ENCODE results near the gene HPD. TPM values are rescaled to one million over a fixed set of nuclear protein-coding genes. Genes with fewer than 3 reads are reported as not detected.
A peak's percentile ranks its signal among the peaks of the same experiment; 100 is the strongest.

The HPD gene
- total RNA-seq (1 to 10 TPM; 3.1 to 5.2 TPM), polyA plus RNA-seq (10 to 100 TPM in 1 of 2 donors, 1 to 10 TPM in 1; 6.6 to 14.4 TPM)
- long read RNA-seq, donor 1, transcript HPD-201 (14 exons, 1,419 nt) = major isoform, 7 of 11 reads
- long read RNA-seq, donor 1, partial matches to known transcripts = 4 of 11 reads
- long read RNA-seq, donor 1, other reads (novel, unspliced or antisense) = 0 of 11 reads
- long read RNA-seq, donor 2, partial matches to known transcripts = 1 of 2 reads
- long read RNA-seq, donor 2, other reads (novel, unspliced or antisense) = 0 of 2 reads

GRCh38 chr12:121858662-121859572 lies at the start of gene HPD:
Gene HPD (minus strand): TSS chr12:121858859. CDS start chr12:121858823, 36 bp downstream.
- 17 to 20% methylated on average over 16 of the region's 16 CpGs for WGBS, 2 donors
- no peak within 1 kb of the TSS for H3K4me3 ChIP-seq (ENCODE audit: low read length in 2 of 2)
- DNase-seq = peak; percentile 89 to 92

GRCh38 chr12:121905746-121906145 lies 47.1 kb upstream of the HPD start:
- H3K27ac ChIP-seq (ENCODE audit: low read depth in 1 of 2, low read length in 2 of 2) = no peak overlapping the region
- no peaks in the 10 kb centered on the region for H3K4me1 ChIP-seq (ENCODE audit: control insufficient read depth in 1 of 2, insufficient read depth in 2 of 2, low read length in 2 of 2)
- H3K27me3 ChIP-seq (ENCODE audit: control insufficient read depth in 1 of 2, insufficient read depth in 2 of 2, low read length in 1 of 2) = no peaks in the 10 kb centered on the region
- intact Hi-C loops (cut with DNase I) = no loop called here
- 67 to 68% methylated on average over 4 of the region's 4 CpGs for WGBS, 2 donors
- DNase-seq (no peak), ATAC-seq (ENCODE audit: low FRiP score) (no peak)
- H3K9me3 ChIP-seq (ENCODE audit: control insufficient read depth, low read length) = no peaks in the 10 kb centered on the region
- H3K36me3 ChIP-seq (ENCODE audit: control insufficient read depth in 1 of 2, insufficient read depth in 2 of 2, low read length in 1 of 2) = peaks cover 9 to 12% of the 10 kb centered on the region in 2 donors
- no peak overlapping the region for H3K4me3 ChIP-seq (ENCODE audit: low read length in 2 of 2)

More at GRCh38 chr12:121858662-121859572, at the start of gene HPD:
- intact Hi-C loops (cut with DNase I) = loop anchor here in 1 of 2 donors (2.0 kb wide), 1 partner anchor 30 kb away; the partner anchor contains the start of gene PSMD9
- no peaks in the 10 kb centered on the region for H3K9me3 ChIP-seq (ENCODE audit: control insufficient read depth, low read length)
- no peaks in the 10 kb centered on the region for H3K36me3 ChIP-seq (ENCODE audit: control insufficient read depth in 1 of 2, insufficient read depth in 2 of 2, low read length in 1 of 2)
- no peaks in the 10 kb centered on the region for H3K27me3 ChIP-seq (ENCODE audit: control insufficient read depth in 1 of 2, insufficient read depth in 2 of 2, low read length in 1 of 2)
- peak within 1 kb of the TSS; percentile 94 to 99 for H3K27ac ChIP-seq (ENCODE audit: low read depth in 1 of 2, low read length in 2 of 2)
- peak; percentile 86 for ATAC-seq (ENCODE audit: low FRiP score)
- H3K4me1 ChIP-seq (ENCODE audit: control insufficient read depth in 1 of 2, insufficient read depth in 2 of 2, low read length in 2 of 2) = peaks cover 0 to 3% of the 10 kb centered on the region in 2 donors

- no peaks in the 10 kb centered on the region for H3K4me1 ChIP-seq (ENCODE audit: control insufficient read depth in 1 of 2, insufficient read depth in 2 of 2, low read length in 2 of 2)
- no peaks in the 10 kb centered on the region for H3K9me3 ChIP-seq (ENCODE audit: control insufficient read depth, low read length)
- intact Hi-C loops (cut with DNase I) = no loop called here
- ATAC-seq (ENCODE audit: low FRiP score) (no peak), DNase-seq (no peak)
- no peak overlapping the region for H3K4me3 ChIP-seq (ENCODE audit: low read length in 2 of 2)
- no peaks in the 10 kb centered on the region for H3K27me3 ChIP-seq (ENCODE audit: control insufficient read depth in 1 of 2, insufficient read depth in 2 of 2, low read length in 1 of 2)
- WGBS, 2 donors = 91% methylated on average over 2 of the region's 2 CpGs
- peaks cover 9 to 11% of the 10 kb centered on the region in 2 donors for H3K36me3 ChIP-seq (ENCODE audit: control insufficient read depth in 1 of 2, insufficient read depth in 2 of 2, low read length in 1 of 2)
- no peak overlapping the region for H3K27ac ChIP-seq (ENCODE audit: low read depth in 1 of 2, low read length in 2 of 2)
These were observed 44.5 kb upstream of the HPD start for GRCh38 chr12:121903202-121903601.

- DNase-seq (no peak), ATAC-seq (ENCODE audit: low FRiP score) (no peak)
- intact Hi-C loops (cut with DNase I) = loop anchor here (10.0 kb wide), 2 partner anchors 185 to 205 kb away; partner anchors contain the start of gene TMEM120B (in 1 of the 2)
- no peak overlapping the region for H3K27ac ChIP-seq (ENCODE audit: low read depth in 1 of 2, low read length in 2 of 2)
- WGBS, 2 donors = 90 to 91% methylated on average over 14 of the region's 14 CpGs
- no peaks in the 10 kb centered on the region for H3K27me3 ChIP-seq (ENCODE audit: control insufficient read depth in 1 of 2, insufficient read depth in 2 of 2, low read length in 1 of 2)
- no peaks in the 10 kb centered on the region for H3K4me1 ChIP-seq (ENCODE audit: control insufficient read depth in 1 of 2, insufficient read depth in 2 of 2, low read length in 2 of 2)
- no peaks in the 10 kb centered on the region for H3K9me3 ChIP-seq (ENCODE audit: control insufficient read depth, low read length)
- no peak overlapping the region for H3K4me3 ChIP-seq (ENCODE audit: low read length in 2 of 2)
- H3K36me3 ChIP-seq (ENCODE audit: control insufficient read depth in 1 of 2, insufficient read depth in 2 of 2, low read length in 1 of 2) = peaks cover 15 to 16% of the 10 kb centered on the region in 2 donors
These were observed 40.9 kb upstream of the HPD start for GRCh38 chr12:121899590-121899989.

GRCh38 chr12:121898287-121898686 lies 39.6 kb upstream of the HPD start:
- ATAC-seq (ENCODE audit: low FRiP score) (no peak), DNase-seq (no peak)
- no peaks in the 10 kb centered on the region for H3K27me3 ChIP-seq (ENCODE audit: control insufficient read depth in 1 of 2, insufficient read depth in 2 of 2, low read length in 1 of 2)
- H3K36me3 ChIP-seq (ENCODE audit: control insufficient read depth in 1 of 2, insufficient read depth in 2 of 2, low read length in 1 of 2) = peaks cover 9 to 14% of the 10 kb centered on the region in 2 donors
- no peaks in the 10 kb centered on the region for H3K9me3 ChIP-seq (ENCODE audit: control insufficient read depth, low read length)
- no peak overlapping the region for H3K27ac ChIP-seq (ENCODE audit: low read depth in 1 of 2, low read length in 2 of 2)
- H3K4me1 ChIP-seq (ENCODE audit: control insufficient read depth in 1 of 2, insufficient read depth in 2 of 2, low read length in 2 of 2) = peaks cover 0 to 6% of the 10 kb centered on the region in 2 donors
- no peak overlapping the region for H3K4me3 ChIP-seq (ENCODE audit: low read length in 2 of 2)
- intact Hi-C loops (cut with DNase I) = loop anchor here (10.0 kb wide), 2 partner anchors 183 to 203 kb away; partner anchors contain the start of gene TMEM120B (in 1 of the 2)
- WGBS, 2 donors = 53 to 79% methylated on average over 4 to 5 of the region's 5 CpGs

- no peak overlapping the region for H3K27ac ChIP-seq (ENCODE audit: low read depth in 1 of 2, low read length in 2 of 2)
- intact Hi-C loops (cut with DNase I) = loop anchor here (10.0 kb wide), 2 partner anchors 180 to 200 kb away; partner anchors contain the start of gene TMEM120B (in 1 of the 2)
- ATAC-seq (ENCODE audit: low FRiP score) (no peak), DNase-seq (no peak)
- H3K4me3 ChIP-seq (ENCODE audit: low read length in 2 of 2) = no peak overlapping the region
- no peaks in the 10 kb centered on the region for H3K27me3 ChIP-seq (ENCODE audit: control insufficient read depth in 1 of 2, insufficient read depth in 2 of 2, low read length in 1 of 2)
- peaks cover 7% of the 10 kb centered on the region in 2 donors for H3K36me3 ChIP-seq (ENCODE audit: control insufficient read depth in 1 of 2, insufficient read depth in 2 of 2, low read length in 1 of 2)
- 26 to 35% methylated on average over 7 of the region's 7 CpGs for WGBS, 2 donors
- H3K4me1 ChIP-seq (ENCODE audit: control insufficient read depth in 1 of 2, insufficient read depth in 2 of 2, low read length in 2 of 2) = peaks cover 0 to 7% of the 10 kb centered on the region in 2 donors
- no peaks in the 10 kb centered on the region for H3K9me3 ChIP-seq (ENCODE audit: control insufficient read depth, low read length)
These were observed 36.0 kb upstream of the HPD start for GRCh38 chr12:121894633-121895032.

- no peak for ATAC-seq (ENCODE audit: low FRiP score)
- Histone ChIP-seq H3K27me3 (ENCODE audit: control insufficient read depth in 1 of 2, insufficient read depth in 2 of 2, low read length in 1 of 2) (no peaks in the 10 kb centered on the region), H3K4me3 (ENCODE audit: low read length in 2 of 2) (no peak overlapping the region), H3K9me3 (ENCODE audit: control insufficient read depth, low read length) (no peaks in the 10 kb centered on the region), H3K27ac (ENCODE audit: low read depth in 1 of 2, low read length in 2 of 2) (no peak overlapping the region), H3K4me1 (ENCODE audit: control insufficient read depth in 1 of 2, insufficient read depth in 2 of 2, low read length in 2 of 2) (peaks cover 0 to 7% of the 10 kb centered on the region in 2 donors), H3K36me3 (ENCODE audit: control insufficient read depth in 1 of 2, insufficient read depth in 2 of 2, low read length in 1 of 2) (peaks cover 5 to 7% of the 10 kb centered on the region in 2 donors)
- WGBS, 2 donors = 18 to 30% methylated on average over 1 of the region's 1 CpG
- no peak for DNase-seq
- intact Hi-C loops (cut with DNase I) = loop anchor here (10.0 kb wide), 2 partner anchors 179 to 199 kb away; partner anchors contain the start of gene TMEM120B (in 1 of the 2)
These were observed 35.4 kb upstream of the HPD start for GRCh38 chr12:121893961-121894460.
